Tibial nerve (tissue), 4 donors: ENCODE data around the gene PITRM1.

Experiments
- CTCF ChIP-seq, 5 experiments: fragments of 200-600 bp in 3 of 5; fragments of 450-650 bp in 2 of 5; sonication (generic) in 3 of 5; IDR thresholded peaks; one replicate each; pipeline ENCODE4 v1.5.1; 2016 to 2019; ENCODE audit warnings: antibody characterized with exemption in 5 of 5, mild to moderate bottlenecking in 3 of 5, moderate library complexity in 2 of 5
- EP300 ChIP-seq, 2 donors: sonication (generic); formaldehyde crosslinking; IDR thresholded peaks; one replicate each; pipeline ENCODE4 v1.6.1; 2017; ENCODE audit warnings: antibody characterized with exemption in 2 of 2, mild to moderate bottlenecking in 1 of 2

- TF ChIP-seq CTCF (IDR thresholded peaks at IDR 0.05) (no peak), EP300 (IDR thresholded peaks at IDR 0.05) (no peak)
Measured at GRCh38 chr10:3213758-3214515, 41.4 kb upstream of the PITRM1 start.
